Esophagus mucosa (tissue), 1 donor: ENCODE measurements around the gene STX1A. TPM values are rescaled to one million over a fixed set of nuclear protein-coding genes. Genes with fewer than 3 reads are reported as not detected.

Source experiments
- total RNA-seq: library from RNA; stranded (reverse); gene quantifications from one replicate; pipeline ENCODE4 v1.2.4, GENCODE V29; 2023
- donor health status: DM: yes; HTN: yes; CAD: no.

The STX1A gene
- total RNA-seq, 1 donor from 2014 or later, result 1.2 TPM

Other genes with a start within 250 kb of the STX1A start
- 22.3 TPM for gene BAZ1B, start 197.4 kb downstream of the STX1A start, total RNA-seq
- gene BCL7B, start 162.0 kb downstream of the STX1A start, total RNA-seq, result 34.8 TPM
- gene TBL2, start 141.1 kb downstream of the STX1A start, total RNA-seq, result 19.2 TPM
- gene MLXIPL, start 95.1 kb downstream of the STX1A start, total RNA-seq, result 0.52 TPM
- gene VPS37D, start 51.8 kb downstream of the STX1A start, total RNA-seq, result 0.32 TPM
- gene DNAJC30, start 36.2 kb downstream of the STX1A start, total RNA-seq, result 7.3 TPM
- gene BUD23, start 36.1 kb downstream of the STX1A start, total RNA-seq, result 39.2 TPM
- 11.7 TPM for gene ABHD11, start 19.1 kb upstream of the STX1A start, total RNA-seq
- gene CLDN3, start 50.6 kb upstream of the STX1A start, total RNA-seq, result 0.64 TPM
- gene CLDN4, start 111.3 kb upstream of the STX1A start, total RNA-seq, result 149 TPM
- gene METTL27, start 122.8 kb upstream of the STX1A start, total RNA-seq, result 1.9 TPM
- not detected for gene TMEM270, start 141.5 kb upstream of the STX1A start, total RNA-seq